Measurements from ENCODE around the gene ONECUT2.
A peak's percentile ranks its signal among the peaks of the same experiment; 100 is the strongest.

ONECUT2 gene

GRCh38 chr18:57431467-57432080, 3.6 kb upstream of the ONECUT2 start:
- no peak for DNase-seq

- DNase-seq, result no peak
Measured at GRCh38 chr18:57432140-57432539, 3.0 kb upstream of the ONECUT2 start.

- DNase-seq, result no peak
Measured at GRCh38 chr18:57432751-57433400, 2.3 kb upstream of the ONECUT2 start.

- DNase-seq, result no peak
Measured at GRCh38 chr18:57433482-57433881, 1.7 kb upstream of the ONECUT2 start.

GRCh38 chr18:57433934-57434535, 1.1 kb upstream of the ONECUT2 start:
- no peak for DNase-seq

- DNase-seq, result no peak
Measured at GRCh38 chr18:57435846-57436190, 644 bp downstream of the ONECUT2 start.

- DNase-seq, result no peak
Measured at GRCh38 chr18:57436191-57436964, 1.2 kb downstream of the ONECUT2 start.

GRCh38 chr18:57436965-57437333, 1.8 kb downstream of the ONECUT2 start:
- DNase-seq, result no peak

GRCh38 chr18:57437402-57437765, 2.2 kb downstream of the ONECUT2 start:
- DNase-seq, result no peak

- peak; percentile 86 for DNase-seq
Measured at GRCh38 chr18:57437766-57438671, 2.8 kb downstream of the ONECUT2 start.

- DNase-seq, result no peak
Measured at GRCh38 chr18:57438743-57439608, 3.8 kb downstream of the ONECUT2 start.

- DNase-seq, result no peak
Measured at GRCh38 chr18:57439609-57439968, 4.4 kb downstream of the ONECUT2 start.

GRCh38 chr18:57439985-57440330, 4.8 kb downstream of the ONECUT2 start:
- DNase-seq, result no peak

- no peak for DNase-seq
Measured at GRCh38 chr18:57440331-57441070, 5.3 kb downstream of the ONECUT2 start.

GRCh38 chr18:57441071-57441794, 6.1 kb downstream of the ONECUT2 start:
- DNase-seq, result peak; percentile 54

GRCh38 chr18:57443247-57443646, 8.1 kb downstream of the ONECUT2 start:
- DNase-seq, result no peak

- DNase-seq, result no peak
Measured at GRCh38 chr18:57443702-57444101, 8.5 kb downstream of the ONECUT2 start.

GRCh38 chr18:57444301-57444759, 9.2 kb downstream of the ONECUT2 start:
- DNase-seq, result no peak

GRCh38 chr18:57445488-57446319, 10.5 kb downstream of the ONECUT2 start:
- no peak for DNase-seq

GRCh38 chr18:57446322-57446721, 11.1 kb downstream of the ONECUT2 start:
- no peak for DNase-seq
